Pulmonary artery endothelial cell (primary cell): ENCODE measurements around the gene KRTAP5-1. TPM values are rescaled to one million over a fixed set of nuclear protein-coding genes. Genes with fewer than 3 reads are reported as not detected.

ENCODE experiments used
- DNase-seq: peaks from one replicate; pipeline ENCODE4 v3.0.0-alpha.2; 2011; ENCODE audit warnings: low read depth, low spot score
- total RNA-seq: library from RNA; depleted of rRNA; stranded (reverse); fragments of >200 nt; gene quantifications from 2 replicates; pipeline ENCODE4 v1.2.3, GENCODE V29; 2014

Gene KRTAP5-1
- total RNA-seq, 1 donor from 2014 or later = not detected

DNA sequence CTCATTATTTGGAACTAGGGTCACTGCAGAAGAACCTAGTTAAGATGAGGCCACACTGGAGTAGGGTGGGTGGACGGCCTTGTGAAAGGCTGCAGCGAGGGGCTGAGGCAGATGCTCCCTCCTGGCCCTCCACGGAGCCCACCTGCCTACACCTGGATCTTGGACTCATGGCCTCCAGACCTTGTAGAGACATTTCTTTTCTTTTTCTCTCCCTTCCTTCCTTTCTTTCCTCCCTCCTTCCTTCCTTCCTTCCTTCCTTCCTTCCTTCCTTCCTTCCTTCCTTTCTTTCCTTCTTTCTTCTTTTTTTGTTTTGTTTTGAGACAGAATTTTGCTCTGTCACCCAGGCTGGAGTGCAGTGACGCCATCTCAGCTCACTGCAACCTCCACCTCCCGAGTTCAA is 39.7 kb downstream of the KRTAP5-1 start:
- no peak for DNase-seq

GRCh38 chr11:1544536-1544935 is 40.5 kb downstream of the KRTAP5-1 start:
- DNase-seq = no peak

GRCh38 chr11:1543606-1544263 is 41.3 kb downstream of the KRTAP5-1 start:
- no peak for DNase-seq

DNA sequence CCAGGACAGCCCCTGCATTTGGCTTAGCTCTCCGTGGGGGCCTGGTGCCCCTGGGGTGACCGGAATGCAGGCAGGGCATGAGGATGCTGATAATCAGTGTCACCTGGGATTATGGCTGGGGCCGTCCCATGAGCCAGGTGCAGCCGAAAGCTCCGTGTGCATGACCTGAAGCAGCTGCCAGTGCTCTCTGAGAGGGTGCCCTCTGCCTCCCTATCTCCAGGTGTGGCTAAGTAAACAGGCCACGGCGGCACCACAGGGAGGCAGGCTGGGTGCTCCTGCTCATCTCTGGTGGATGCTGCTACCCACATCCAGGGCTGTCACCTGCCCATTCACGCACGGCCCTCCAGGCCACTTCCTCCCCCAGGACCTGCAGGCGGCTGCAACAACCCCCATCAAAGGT is 42.8 kb downstream of the KRTAP5-1 start:
- no peak for DNase-seq

- no peak for DNase-seq
Observed at GRCh38 chr11:1541474-1542204, 43.4 kb downstream of the KRTAP5-1 start.

DNA sequence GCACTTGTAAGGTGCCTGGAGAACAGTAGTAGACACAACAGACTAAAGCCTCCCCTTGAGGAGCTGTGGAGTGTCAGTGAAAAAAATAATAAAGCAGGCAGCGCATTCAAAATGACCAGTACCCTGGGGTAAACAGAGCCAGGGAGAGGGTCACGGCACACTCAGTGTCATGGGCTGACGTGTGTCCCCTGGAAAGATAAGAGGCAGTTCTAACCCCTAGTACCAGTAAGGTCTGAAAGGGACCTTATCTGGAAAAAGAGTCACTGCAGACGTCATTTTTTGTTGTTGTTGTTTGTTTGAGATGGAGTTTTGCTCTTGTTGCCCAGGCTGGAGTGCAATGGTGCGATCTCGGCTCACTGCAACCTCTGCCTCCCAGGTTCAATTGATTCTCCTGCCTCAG is 45.0 kb downstream of the KRTAP5-1 start:
- DNase-seq = no peak

- DNase-seq = no peak
Observed at GRCh38 chr11:1538153-1538552, 46.9 kb downstream of the KRTAP5-1 start.

- DNase-seq = no peak
Observed at GRCh38 chr11:1536065-1536843, 48.8 kb downstream of the KRTAP5-1 start.

DNA sequence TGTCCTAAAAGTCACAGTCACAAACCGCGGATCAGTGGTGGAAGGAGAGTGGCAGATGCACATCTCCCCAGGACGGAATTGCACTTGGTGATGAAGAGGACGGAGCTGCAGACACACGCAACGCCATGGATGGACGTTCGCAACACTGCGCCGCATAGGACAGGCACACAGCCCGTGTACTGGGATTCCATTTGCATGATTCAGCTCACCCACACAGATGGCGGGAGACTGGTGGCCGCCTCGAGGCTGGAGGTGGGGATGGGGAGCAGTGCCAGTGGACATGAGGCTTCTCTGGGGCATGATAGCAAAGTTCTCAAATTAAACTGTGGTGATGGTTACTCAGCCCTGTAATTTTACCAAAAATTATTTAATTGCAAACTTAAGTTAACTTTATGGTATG is 50.4 kb downstream of the KRTAP5-1 start:
- DNase-seq = no peak

Other genes starting within 250 kb of the KRTAP5-1 start
- 0.20 TPM in 1 of 2 replicates, not detected in the other for gene BRSK2, start 195.3 kb downstream of the KRTAP5-1 start, total RNA-seq
- gene MOB2, start 98.5 kb downstream of the KRTAP5-1 start, total RNA-seq = 46.0 and 48.3 TPM in 2 replicates
- 0.40 and 0.71 TPM in 2 replicates for gene DUSP8, start 13.0 kb downstream of the KRTAP5-1 start, total RNA-seq
- gene KRTAP5-2, start 13.0 kb upstream of the KRTAP5-1 start, total RNA-seq = not detected in 2 replicates
- gene KRTAP5-3, start 23.2 kb upstream of the KRTAP5-1 start, total RNA-seq = not detected in 2 replicates
- not detected in 2 replicates for gene KRTAP5-4, start 36.9 kb upstream of the KRTAP5-1 start, total RNA-seq
- gene KRTAP5-5, start 44.5 kb upstream of the KRTAP5-1 start, total RNA-seq = not detected in 2 replicates
- not detected in 2 replicates for gene KRTAP5-6, start 111.9 kb upstream of the KRTAP5-1 start, total RNA-seq
- 0.04 and 0.13 TPM in 2 replicates for gene IFITM10, start 165.3 kb upstream of the KRTAP5-1 start, total RNA-seq
- gene CTSD, start 178.6 kb upstream of the KRTAP5-1 start, total RNA-seq = 73.0 and 80.3 TPM in 2 replicates
- not detected in 2 replicates for gene SYT8, start 249.7 kb upstream of the KRTAP5-1 start, total RNA-seq